Tibial nerve (tissue), 4 donors: ENCODE data around the gene ARHGEF28.

ENCODE experiments used
- CTCF ChIP-seq, 5 experiments: fragments of 200-600 bp in 3 of 5; fragments of 450-650 bp in 2 of 5; sonication (generic) in 3 of 5; IDR thresholded peaks; one replicate each; pipeline ENCODE4 v1.5.1; 2016 to 2019; ENCODE audit warnings: antibody characterized with exemption in 5 of 5, mild to moderate bottlenecking in 3 of 5, moderate library complexity in 2 of 5
- EP300 ChIP-seq, 2 donors: sonication (generic); formaldehyde crosslinking; IDR thresholded peaks; one replicate each; pipeline ENCODE4 v1.6.1; 2017; ENCODE audit warnings: antibody characterized with exemption in 2 of 2, mild to moderate bottlenecking in 1 of 2
- POLR2A ChIP-seq, 2 donors: fragments of 450-650 bp; IDR thresholded peaks; one replicate each; pipeline ENCODE4 v1.6.1; 2017; ENCODE audit warnings: antibody characterized with exemption in 2 of 2, mild to moderate bottlenecking in 2 of 2, moderate library complexity in 2 of 2

GRCh38 chr5:73702951-73703350 lies 77.0 kb downstream of the ARHGEF28 start:
- TF ChIP-seq POLR2A (IDR thresholded peaks at IDR 0.05): no peak
- no peak for TF ChIP-seq CTCF (IDR thresholded peaks at IDR 0.05)
- TF ChIP-seq EP300 (IDR thresholded peaks at IDR 0.05): no peak
